ENCODE measurements around the gene FAM186B. TPM values are rescaled to one million over a fixed set of nuclear protein-coding genes. Genes with fewer than 3 reads are reported as not detected.

Gene FAM186B
- total and polyA plus RNA-seq, 2 of the 13 experiments (the other 11 are each of a cell fraction or from before 2014, with no cell fraction given): 0.07 to 0.20 TPM

- Histone ChIP-seq H3K79me2 (ENCODE audit: insufficient read depth, low read length) (no peaks in the 10 kb centered on the region), H3K27ac (ENCODE audit: extremely low read length, insufficient read depth, low read length) (no peak overlapping the region), H3K4me2 (ENCODE audit: low read depth, low read length) (no peak overlapping the region), H3K4me3 (replicated peaks in 1 of 3; ENCODE audit: insufficient read depth in 1 of 3, low read depth in 2 of 3, low read length in 3 of 3) (no peak overlapping the region), H4K20me1 (ENCODE audit: insufficient read depth, low read length) (no peaks in the 10 kb centered on the region), H3K36me3 (replicated peaks in 1 of 2; ENCODE audit: control insufficient read depth in 1 of 2, insufficient read depth in 2 of 2, low read length in 2 of 2) (no peaks in the 10 kb centered on the region), H2AFZ (ENCODE audit: low read length) (no peak overlapping the region), H3K27me3 (ENCODE audit: control insufficient read depth in 1 of 2, insufficient read depth in 2 of 2, low read length in 2 of 2) (no peaks in the 10 kb centered on the region), H3K9me3 (ENCODE audit: low read length) (no peaks in the 10 kb centered on the region), H3K9ac (ENCODE audit: insufficient read depth, low read depth, low read length) (no peak overlapping the region), H3K4me1 (ENCODE audit: insufficient read depth, low read length) (peaks cover 24% of the 10 kb centered on the region)
- CTCF ChIA-PET (ENCODE audit: low intra/inter-chr PET ratio, low total read pairs): no interaction called here
- 66% methylated on average over 6 of the region's 6 CpGs for WGBS (ENCODE audit: low lambda C conversion rate)
- FAIRE-seq (no peak), DNase-seq (ENCODE audit: low spot score) (no peak), ATAC-seq (no peak)
- no peak for TF ChIP-seq ZNF770 (CRISPR knock-in tag; IDR thresholded peaks at IDR 0.05)
- TF ChIP-seq ZNF414 (CRISPR knock-in tag; IDR thresholded peaks at IDR 0.05): no peak
- no peak for TF ChIP-seq NR2F2 (IDR thresholded peaks at IDR 0.05; ENCODE audit: borderline replicate concordance, low read depth)
- no peak for TF ChIP-seq ZNF331 (CRISPR knock-in tag; IDR thresholded peaks at IDR 0.05)
- no peak for TF ChIP-seq ZNF496 (CRISPR knock-in tag; IDR thresholded peaks at IDR 0.05; ENCODE audit: insufficient replicate concordance)
- no peak for TF ChIP-seq SIN3A (IDR thresholded peaks at IDR 0.05; ENCODE audit: borderline replicate concordance, low read depth, low read length)
- no peak for TF ChIP-seq HNRNPL (IDR thresholded peaks at IDR 0.05; ENCODE audit: low read depth, low read length)
- TF ChIP-seq TMF1 (CRISPR knock-in tag; IDR thresholded peaks at IDR 0.05; ENCODE audit: low read depth): no peak
- TF ChIP-seq POLR2G (IDR thresholded peaks at IDR 0.05; ENCODE audit: low read depth, low read length): no peak
- TF ChIP-seq ZFP36L2 (CRISPR knock-in tag; IDR thresholded peaks at IDR 0.05): no peak
- no peak for TF ChIP-seq ZNF564 (CRISPR knock-in tag; IDR thresholded peaks at IDR 0.05)
- no peak for TF ChIP-seq NCOA2 (CRISPR knock-in tag; IDR thresholded peaks at IDR 0.05)
- intact Hi-C loops (cut with micrococcal nuclease; ENCODE audit: unreplicated experiment) (no loop called here), in situ Hi-C loops (cut with HindIII; ENCODE audit: extremely low pct_ligation_motif_present, low pct_unique_long_range_greater_than_20kb) (no loop called here)
- POLR2A ChIA-PET: no interaction called here
- BruUV-seq (replicated peaks): no TSS peak
These were observed 20.9 kb upstream of the FAM186B start for GRCh38 chr12:49626169-49626835.
